ENCODE data around the gene CDC42BPG.

CDC42BPG gene, protein sequence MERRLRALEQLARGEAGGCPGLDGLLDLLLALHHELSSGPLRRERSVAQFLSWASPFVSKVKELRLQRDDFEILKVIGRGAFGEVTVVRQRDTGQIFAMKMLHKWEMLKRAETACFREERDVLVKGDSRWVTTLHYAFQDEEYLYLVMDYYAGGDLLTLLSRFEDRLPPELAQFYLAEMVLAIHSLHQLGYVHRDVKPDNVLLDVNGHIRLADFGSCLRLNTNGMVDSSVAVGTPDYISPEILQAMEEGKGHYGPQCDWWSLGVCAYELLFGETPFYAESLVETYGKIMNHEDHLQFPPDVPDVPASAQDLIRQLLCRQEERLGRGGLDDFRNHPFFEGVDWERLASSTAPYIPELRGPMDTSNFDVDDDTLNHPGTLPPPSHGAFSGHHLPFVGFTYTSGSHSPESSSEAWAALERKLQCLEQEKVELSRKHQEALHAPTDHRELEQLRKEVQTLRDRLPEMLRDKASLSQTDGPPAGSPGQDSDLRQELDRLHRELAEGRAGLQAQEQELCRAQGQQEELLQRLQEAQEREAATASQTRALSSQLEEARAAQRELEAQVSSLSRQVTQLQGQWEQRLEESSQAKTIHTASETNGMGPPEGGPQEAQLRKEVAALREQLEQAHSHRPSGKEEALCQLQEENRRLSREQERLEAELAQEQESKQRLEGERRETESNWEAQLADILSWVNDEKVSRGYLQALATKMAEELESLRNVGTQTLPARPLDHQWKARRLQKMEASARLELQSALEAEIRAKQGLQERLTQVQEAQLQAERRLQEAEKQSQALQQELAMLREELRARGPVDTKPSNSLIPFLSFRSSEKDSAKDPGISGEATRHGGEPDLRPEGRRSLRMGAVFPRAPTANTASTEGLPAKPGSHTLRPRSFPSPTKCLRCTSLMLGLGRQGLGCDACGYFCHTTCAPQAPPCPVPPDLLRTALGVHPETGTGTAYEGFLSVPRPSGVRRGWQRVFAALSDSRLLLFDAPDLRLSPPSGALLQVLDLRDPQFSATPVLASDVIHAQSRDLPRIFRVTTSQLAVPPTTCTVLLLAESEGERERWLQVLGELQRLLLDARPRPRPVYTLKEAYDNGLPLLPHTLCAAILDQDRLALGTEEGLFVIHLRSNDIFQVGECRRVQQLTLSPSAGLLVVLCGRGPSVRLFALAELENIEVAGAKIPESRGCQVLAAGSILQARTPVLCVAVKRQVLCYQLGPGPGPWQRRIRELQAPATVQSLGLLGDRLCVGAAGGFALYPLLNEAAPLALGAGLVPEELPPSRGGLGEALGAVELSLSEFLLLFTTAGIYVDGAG (N-terminal part only)

DNA sequence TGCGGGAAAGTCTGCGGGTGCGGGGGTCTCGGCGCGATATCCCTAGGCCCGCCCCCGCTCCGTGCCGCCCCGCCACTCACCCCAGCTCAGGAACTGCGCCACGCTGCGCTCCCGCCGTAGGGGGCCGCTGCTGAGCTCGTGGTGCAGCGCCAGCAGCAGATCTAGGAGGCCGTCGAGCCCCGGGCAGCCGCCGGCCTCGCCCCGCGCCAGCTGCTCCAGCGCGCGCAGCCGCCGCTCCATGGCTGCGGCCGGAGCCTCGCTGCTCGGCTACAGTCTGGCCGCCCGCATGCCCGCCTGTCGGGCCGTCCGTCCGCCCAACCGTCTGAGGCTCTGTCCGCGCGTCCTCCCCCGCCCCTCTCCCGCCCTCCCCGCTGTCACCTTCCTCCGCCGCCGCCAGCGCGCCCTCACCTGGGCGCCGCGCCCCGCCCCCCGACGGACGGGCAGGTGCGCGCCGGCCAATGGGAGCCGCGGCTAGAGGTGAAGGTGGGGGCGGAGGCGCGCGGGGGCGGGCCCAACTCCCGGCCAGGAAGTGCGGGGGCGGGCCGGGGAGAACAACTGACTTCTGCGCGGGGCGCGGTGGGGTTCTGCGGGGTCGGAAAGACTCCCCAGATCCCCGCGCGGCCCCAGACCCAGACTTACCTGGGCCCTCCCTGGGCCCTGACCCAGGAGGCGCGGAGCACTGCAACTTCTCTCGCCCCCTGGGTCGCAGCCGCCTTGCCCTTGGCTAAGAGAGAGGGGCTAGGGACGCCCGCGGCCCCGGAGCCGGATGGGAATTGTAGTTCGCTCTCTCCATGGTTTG is at the start of gene CDC42BPG:
TSS of gene CDC42BPG (minus strand) at position 324 of the 799 bp plus-strand sequence. CDS start at position 240, 84 bp downstream.
- no peak for DNase-seq (ENCODE audit: low read depth)
- H3K4me3 ChIP-seq (ENCODE audit: low read depth, low read length): peak within 1 kb of the TSS; percentile 27

DNA sequence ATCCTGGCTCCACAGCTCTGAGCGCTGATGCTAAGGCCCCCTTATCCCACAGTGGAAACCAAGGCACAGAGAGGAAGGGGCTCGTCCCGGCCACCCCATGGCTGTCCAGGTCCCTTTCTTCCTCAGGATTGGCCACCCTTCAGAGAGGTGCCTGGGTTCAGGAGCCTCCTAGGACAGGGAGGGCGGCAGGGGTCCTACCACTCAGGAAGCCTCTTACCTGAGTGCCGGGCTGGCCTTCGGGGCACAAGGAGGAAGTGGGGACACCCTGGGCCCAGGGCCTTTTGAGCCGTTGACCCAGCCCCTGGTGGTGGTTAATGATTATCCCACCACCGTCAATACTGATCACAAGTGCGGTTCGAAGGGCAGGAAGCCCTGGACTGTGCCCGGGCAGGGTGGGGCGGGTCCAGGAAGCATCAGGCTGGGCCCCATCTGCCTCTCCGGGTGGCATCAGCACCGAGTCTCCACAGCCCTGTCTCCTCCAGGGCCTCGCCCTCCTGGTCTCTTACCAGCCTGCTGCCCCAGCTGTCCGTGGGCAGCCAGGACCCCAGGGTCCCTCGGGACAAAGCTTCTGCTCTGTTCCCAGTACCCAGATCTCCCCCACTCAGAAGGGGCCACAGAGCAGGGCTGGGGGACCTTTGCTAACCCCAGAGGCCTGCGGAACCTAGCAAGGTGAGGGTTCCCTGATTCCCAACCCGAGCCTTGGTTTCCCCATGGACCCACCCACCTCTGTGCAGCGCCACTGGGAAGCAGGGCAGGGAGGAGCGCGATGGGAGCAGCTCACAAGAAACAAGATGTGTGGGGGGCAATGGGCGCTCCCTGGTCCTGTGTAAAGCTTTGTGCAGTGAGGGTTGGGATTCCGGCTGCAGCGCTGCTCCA is 49.0 kb upstream of the CDC42BPG start:
- DNase-seq (ENCODE audit: low read depth): no peak
- no peak overlapping the region for H3K4me3 ChIP-seq (ENCODE audit: low read depth, low read length)

DNA sequence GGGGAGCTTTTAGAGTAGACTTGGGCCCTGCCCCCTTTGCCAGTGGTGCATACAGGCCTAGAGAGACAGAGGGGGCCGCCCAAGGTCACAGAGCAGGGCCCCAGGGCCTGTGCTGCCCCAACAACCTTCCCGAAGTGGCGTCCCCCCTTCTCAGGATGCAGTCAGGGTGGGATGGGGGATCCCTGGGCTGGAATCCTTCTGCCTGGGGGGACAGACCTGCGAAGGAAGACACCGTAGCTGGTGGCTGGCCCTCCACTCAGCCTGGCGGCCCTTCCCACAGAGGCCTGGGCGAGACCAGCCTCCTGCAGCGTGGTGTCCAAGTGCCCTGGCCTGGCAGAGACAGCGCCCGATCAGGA is 48.4 kb upstream of the CDC42BPG start:
- no peak overlapping the region for H3K4me3 ChIP-seq (ENCODE audit: low read depth, low read length)
- no peak for DNase-seq (ENCODE audit: low read depth)

DNA sequence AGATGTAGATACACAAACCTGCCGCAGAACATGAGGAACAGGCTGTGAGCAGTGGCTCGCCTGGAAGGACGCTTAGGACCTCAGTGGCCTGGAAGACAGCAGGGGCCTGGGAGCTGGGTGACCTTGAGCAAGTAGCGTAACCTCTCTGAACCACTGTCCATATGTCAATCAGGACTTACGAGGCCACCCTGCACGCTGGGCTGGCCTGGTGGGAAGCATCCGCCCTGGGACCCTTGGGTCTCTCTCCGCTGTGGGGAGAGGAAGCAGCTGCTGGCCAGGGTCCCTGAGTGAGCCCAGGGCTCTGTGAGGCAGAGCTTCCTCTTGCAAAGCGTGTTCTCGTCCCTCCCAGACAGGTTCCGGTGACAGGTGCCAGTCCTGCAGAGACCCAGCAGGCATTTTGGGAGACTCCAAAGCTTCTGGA is 48.0 kb upstream of the CDC42BPG start:
- H3K4me3 ChIP-seq (ENCODE audit: low read depth, low read length): no peak overlapping the region
- no peak for DNase-seq (ENCODE audit: low read depth)

DNA sequence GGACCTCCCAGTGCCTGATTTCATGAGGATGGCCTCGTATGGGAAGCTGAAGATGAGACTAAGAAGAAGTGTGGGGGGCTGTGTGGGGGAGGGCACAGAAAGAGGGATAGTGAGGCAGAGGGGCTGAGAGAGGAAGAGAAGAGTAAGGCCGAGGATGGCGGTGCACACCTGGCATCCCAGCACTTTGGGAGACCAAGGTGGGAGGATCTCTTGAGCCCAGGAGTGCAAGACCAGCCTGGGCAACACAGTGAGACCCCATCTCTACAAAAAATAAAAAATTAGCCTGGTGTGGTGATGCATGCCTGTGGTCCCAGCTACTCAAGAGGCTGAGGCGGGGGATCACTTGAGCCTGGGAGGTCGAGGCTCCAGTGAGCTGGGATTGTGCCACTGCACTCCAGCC is 47.4 kb upstream of the CDC42BPG start:
- H3K4me3 ChIP-seq (ENCODE audit: low read depth, low read length): no peak overlapping the region
- DNase-seq (ENCODE audit: low read depth): no peak

DNA sequence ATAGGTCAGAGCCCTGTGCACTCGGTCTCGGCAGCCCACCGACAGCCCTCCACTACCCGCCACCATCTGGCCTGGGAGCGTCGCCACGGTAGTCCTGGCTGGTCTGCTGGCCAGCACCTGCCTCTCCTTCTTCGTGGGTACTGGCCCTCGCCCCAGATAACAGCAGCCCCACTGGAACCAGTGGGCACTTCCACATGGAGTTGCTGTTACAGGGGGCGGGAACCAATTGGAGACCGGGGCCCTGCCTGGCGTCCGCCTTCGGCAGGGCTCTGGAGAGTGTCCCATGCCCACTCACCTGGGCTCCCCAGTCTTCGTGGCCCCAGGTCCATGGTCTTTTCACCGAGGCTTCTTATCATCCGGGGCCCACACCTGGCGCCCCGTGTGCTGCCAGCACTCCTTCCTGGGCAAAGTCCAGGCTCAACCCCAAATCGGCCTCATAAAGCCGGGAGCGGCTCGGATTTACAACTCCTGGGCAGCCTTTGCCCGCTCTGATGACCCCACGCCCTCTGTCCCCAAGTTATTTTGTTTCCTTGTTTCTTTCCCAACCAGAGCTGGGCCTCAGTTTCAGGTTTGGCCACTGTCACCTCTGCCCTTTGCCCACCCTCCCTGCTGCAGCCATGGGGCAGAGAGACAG is 46.9 kb upstream of the CDC42BPG start:
- DNase-seq (ENCODE audit: low read depth): no peak
- H3K4me3 ChIP-seq (ENCODE audit: low read depth, low read length): no peak overlapping the region

DNA sequence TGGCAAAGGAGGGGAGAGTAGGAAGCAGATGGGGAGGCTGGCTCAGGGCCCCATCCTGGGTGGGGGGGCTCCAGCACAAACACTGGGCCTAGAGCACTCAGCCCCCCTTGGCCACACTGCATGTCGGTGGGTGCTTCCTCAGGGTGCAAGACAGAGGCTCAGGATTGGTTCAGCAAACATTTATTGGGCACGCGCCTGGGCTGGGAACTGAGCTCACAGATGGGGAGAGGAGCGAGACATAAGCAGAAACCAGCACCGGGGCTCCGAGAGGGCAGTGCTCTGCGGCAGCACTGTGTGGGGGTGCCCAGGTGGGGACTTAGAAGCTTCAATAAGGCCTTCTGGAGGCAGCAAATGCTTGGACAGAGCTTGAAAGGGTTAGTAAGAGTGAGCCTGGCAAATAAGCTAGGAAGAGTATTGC is 46.1 kb upstream of the CDC42BPG start:
- no peak for DNase-seq (ENCODE audit: low read depth)
- H3K4me3 ChIP-seq (ENCODE audit: low read depth, low read length): no peak overlapping the region

DNA sequence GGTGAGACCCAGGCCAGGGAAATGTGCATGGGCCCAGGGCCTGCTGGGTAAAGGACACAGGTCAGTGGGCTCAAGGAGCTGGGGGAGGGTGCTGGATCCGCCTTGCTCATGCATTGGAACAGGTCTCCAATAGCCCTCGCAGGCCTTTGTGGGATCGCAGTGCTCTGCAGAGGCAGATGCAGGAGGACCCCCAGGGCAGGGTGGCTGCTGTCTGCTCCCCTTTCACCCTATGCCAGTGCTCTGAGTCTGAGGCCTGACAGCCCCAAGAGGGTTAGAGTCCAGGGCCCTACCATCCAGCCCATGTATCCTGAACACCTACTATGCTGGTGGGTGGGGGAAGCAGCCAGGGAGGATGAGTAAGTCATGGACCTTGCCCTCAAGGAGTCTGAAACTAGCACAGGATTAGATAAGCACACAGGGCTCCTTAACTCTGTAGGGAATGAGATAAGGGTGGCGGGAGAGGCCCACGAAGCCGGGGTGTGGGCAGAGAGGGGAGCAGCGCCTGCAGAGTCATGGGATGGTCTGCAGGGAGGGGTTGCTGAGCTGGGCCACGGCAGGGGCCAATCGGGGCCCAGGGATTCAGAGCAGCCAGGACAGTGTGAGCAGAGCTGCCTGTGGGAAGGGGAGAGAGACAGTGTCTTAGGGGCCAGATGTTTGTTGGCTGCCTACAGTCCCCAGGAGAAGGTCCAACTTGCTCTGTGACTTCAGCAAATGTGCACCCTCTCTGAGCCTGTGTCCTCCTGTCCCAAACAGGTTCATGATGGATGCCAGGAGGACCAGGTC is 44.5 kb upstream of the CDC42BPG start:
- no peak for DNase-seq (ENCODE audit: low read depth)
- no peak overlapping the region for H3K4me3 ChIP-seq (ENCODE audit: low read depth, low read length)

DNA sequence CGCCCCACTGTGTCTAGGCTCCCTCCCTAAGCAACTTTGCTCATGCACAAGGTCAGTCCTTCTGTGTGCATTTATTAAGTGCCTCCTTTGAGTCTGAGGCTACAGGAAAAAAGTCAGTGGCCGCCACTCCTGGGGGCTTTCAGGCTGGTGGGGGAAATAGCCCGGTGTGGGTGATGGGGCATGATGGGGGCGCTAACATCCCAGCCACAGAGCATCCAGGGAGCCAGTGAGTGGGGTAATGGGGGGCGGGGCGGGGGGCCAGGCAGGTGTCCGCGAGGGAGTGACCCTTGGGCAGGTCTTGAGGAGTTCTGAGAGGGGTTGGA is 43.9 kb upstream of the CDC42BPG start:
- DNase-seq (ENCODE audit: low read depth): no peak
- H3K4me3 ChIP-seq (ENCODE audit: low read depth, low read length): no peak overlapping the region

DNA sequence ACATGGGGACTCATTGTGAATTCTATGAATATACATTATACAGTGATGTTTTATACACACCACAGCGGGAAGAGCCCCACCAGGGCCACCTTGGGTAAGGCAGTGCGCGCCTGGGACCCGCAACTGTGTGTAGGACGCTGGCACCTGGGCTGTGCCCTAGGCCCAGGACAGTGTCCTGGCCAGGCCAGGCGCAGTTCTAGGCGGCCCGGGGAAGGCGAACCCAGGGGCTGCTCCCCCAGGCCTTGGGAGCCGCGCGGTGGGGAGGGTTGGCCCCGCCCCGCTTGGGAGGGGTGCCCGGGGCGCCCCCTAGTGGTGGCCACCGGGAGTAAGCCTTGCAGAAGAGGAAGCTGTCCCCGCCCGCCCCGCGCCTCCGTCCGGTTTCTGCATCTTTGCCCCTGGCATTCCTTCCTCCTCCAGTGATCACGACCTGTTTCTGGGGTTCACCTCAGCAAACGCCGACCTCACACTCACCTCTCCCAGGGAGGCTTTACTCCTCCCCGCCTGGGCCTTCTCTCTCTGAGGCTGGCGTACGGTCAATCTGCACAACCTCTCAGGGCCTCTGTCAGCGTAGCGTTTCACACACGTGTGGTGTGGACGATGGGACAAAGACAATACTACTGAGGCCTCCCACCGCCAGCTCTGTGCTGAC is 43.4 kb upstream of the CDC42BPG start:
- DNase-seq (ENCODE audit: low read depth): no peak
- H3K4me3 ChIP-seq (ENCODE audit: low read depth, low read length): no peak overlapping the region

DNA sequence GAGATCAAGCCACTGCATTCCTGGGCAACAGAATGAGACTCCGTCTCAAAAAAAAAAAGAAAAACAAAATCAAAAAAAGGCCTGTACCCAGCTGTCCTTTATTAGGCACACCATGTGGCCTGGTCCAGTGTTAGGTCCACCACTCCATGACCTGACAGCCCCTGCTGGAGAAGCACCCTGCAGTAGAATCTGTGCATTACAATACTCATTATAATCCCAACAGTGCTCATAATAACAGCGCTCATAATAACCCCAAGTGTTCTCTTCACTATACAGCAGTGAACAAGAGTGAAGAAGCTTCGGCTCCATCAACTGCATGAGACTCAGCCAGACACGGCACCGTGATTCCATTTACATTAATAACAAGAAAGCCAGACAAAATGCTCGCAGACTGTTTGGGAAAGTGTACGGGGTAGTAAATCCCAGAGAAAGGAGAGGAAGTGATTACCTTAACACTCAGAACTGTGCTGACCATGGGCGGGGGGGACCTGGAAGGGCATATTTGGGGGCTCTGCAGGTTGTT is 42.8 kb upstream of the CDC42BPG start:
- no peak for DNase-seq (ENCODE audit: low read depth)
- no peak overlapping the region for H3K4me3 ChIP-seq (ENCODE audit: low read depth, low read length)

DNA sequence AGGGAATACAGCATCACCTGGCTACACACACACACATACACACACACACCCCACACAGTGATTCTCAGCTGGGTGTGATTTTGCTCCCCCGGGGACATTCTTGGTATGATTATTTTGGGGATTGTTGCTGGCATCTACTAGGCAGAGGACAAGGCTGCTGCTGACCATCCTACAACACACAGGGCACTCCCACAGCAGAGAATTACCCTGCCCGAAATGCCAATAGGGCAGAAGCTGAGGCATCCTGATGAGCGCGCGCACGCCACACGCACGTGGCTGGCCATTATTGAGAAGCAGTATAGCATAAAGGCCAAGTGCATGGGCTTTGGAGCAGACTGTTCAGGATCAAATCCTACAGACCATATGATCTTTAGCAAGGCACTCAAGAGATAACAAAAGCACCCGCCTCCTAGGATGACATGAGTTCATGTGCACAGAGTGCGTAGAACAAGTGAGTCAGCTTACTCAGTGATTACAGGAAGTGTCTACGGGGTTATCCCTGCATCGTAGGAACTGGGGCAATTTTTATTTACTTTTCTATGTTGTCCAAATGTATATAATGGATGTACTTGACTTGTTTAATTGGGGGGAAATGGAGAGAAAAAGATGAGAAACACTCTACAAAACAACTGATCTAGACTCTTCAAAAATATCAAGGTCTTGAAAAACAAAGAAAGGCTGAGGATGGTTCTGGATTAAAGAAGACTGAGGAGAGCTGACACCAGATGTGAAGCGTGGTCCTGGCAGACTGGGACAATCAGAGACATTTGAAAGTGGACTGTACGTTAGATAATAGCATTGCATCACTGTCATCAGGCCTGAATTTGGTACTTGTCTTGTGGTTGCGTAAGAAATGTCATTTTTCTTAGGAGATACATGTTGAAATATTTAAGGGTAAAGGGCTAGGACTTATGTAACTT is 41.2 kb upstream of the CDC42BPG start:
- peak; percentile 57 for DNase-seq (ENCODE audit: low read depth)
- H3K4me3 ChIP-seq (ENCODE audit: low read depth, low read length): no peak overlapping the region

DNA sequence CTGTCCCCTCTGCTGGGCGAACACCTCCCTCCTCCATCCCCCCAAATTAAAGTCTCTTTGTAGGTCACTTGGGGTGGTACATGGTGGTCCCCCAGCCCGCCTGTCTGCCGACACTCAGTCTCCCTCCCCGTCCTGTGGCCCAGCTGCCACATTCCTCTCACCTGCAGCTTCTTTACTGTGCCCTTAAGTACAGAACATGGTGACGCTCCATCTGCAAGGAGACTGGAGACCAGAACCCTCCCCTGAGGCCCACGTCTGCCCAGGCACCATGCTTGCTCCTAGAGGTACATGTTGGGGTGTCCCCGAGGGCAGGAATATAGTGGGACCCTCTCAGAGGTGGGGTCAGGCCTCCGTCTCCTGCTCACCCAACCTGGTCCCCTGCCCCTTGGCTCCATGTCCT is 39.6 kb upstream of the CDC42BPG start:
- no peak for DNase-seq (ENCODE audit: low read depth)
- no peak overlapping the region for H3K4me3 ChIP-seq (ENCODE audit: low read depth, low read length)

DNA sequence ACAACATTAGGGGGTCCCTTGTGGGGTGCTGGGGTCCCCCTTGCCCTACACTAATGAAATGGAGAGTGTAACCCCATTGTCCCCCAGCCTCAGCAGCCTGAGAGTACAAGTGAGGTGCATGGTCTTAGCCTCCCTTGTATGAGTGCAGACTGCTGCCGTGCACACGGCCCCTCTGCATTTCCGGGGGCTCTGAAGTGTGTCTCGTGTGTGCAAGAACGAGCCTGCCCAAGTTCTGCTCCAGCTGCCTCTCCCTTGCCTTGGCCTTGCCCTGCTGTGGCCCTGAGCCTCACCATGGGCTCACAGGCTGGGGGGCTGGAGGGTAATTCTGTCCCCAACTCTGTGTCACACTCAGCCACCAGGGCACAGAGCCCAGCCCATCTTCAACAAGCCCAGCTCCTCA is 39.1 kb upstream of the CDC42BPG start:
- H3K4me3 ChIP-seq (ENCODE audit: low read depth, low read length): no peak overlapping the region
- DNase-seq (ENCODE audit: low read depth): no peak

DNA sequence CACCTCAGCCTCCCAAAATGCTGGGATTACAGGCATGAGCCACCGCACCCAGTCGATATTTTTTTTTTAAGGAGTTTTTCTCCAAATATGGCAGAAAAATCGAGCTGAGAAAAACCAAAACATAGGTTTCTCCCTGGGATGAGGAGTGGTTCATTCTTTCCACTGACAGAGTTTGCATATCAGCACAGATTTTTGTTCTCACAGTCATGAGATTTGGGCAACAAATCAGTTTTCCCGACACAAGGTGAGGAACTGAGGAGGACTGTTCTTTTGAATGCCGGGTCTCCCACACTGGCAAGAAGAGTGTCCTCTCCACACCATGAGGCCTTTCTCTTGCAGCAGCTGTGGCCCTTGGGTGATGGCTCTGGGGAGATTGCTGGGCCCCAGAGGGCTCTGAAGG is 37.8 kb upstream of the CDC42BPG start:
- no peak for DNase-seq (ENCODE audit: low read depth)
- H3K4me3 ChIP-seq (ENCODE audit: low read depth, low read length): no peak overlapping the region

All from skeletal muscle cell (primary cell).